SH-SY5Y (cell line): ENCODE results near the gene TJP3.

ENCODE experiments used
- GATA2 ChIP-seq: IDR thresholded peaks from 2 replicates; pipeline ENCODE4 v1.6.1; 2011; ENCODE audit warnings: mild to moderate bottlenecking, low read depth, low read length
- GATA3 ChIP-seq: IDR thresholded peaks from 2 replicates; pipeline ENCODE4 v1.6.1; 2011; ENCODE audit warnings: low read depth, mild to moderate bottlenecking, low read length, moderate library complexity

GRCh38 chr19:3751236-3751635 is 43.1 kb downstream of the TJP3 start:
- TF ChIP-seq GATA2 (no peak), GATA3 (no peak)
